Prostate gland (tissue), 2 donors: ENCODE measurements around the gene PRR20B. TPM values are rescaled to one million over a fixed set of nuclear protein-coding genes. Genes with fewer than 3 reads are reported as not detected.

Experiments used
- DNase-seq: peaks from one replicate; pipeline ENCODE4 v3.0.0-alpha.2; 2019; ENCODE audit warnings: low spot score
- H3K27ac ChIP-seq, 2 donors: fragments of 200-600 bp; sonication (generic); 2 replicates each; pipeline ENCODE4 v1.5.1; 2017 to 2019
- H3K27me3 ChIP-seq: fragments of 200-600 bp; sonication (generic); replicated peaks from 2 replicates; pipeline ENCODE4 v1.5.1; 2019; ENCODE audit not compliant: insufficient read depth
- H3K36me3 ChIP-seq, 2 donors: fragments of 200-600 bp; sonication (generic); 1 replicate in 1 of 2; 2 replicates in 1 of 2; pipeline versions ENCODE4 v1.5.1 to v1.8.1; 2017 to 2019
- H3K4me1 ChIP-seq: fragments of 200-600 bp; sonication (generic); replicated peaks from 2 replicates; pipeline ENCODE4 v1.5.1; 2019
- H3K4me3 ChIP-seq, 2 donors: fragments of 200-600 bp; sonication (generic); 2 replicates each; pipeline ENCODE4 v1.5.1; 2017 to 2019
- H3K9me3 ChIP-seq: fragments of 200-600 bp; sonication (generic); 2 replicates; pipeline ENCODE4 v1.5.1; 2017
- CTCF ChIP-seq, 4 experiments: fragments of 200-600 bp in 2 of 4; fragments of 450-650 bp in 2 of 4; sonication (generic) in 2 of 4; IDR thresholded peaks; 1 replicate in 3 of 4; 2 replicates in 1 of 4; pipeline ENCODE4 v1.5.1; 2016 to 2019; ENCODE audit warnings: antibody characterized with exemption in 4 of 4, mild to moderate bottlenecking in 2 of 4, moderate library complexity in 2 of 4
- POLR2A ChIP-seq: fragments of 450-650 bp; IDR thresholded peaks from one replicate; pipeline ENCODE4 v1.6.1; 2016; ENCODE audit warnings: antibody characterized with exemption, mild to moderate bottlenecking
- POLR2AphosphoS5 ChIP-seq: sonication (generic); formaldehyde crosslinking; IDR thresholded peaks from one replicate; pipeline ENCODE4 v1.6.1; 2017; ENCODE audit warnings: antibody characterized with exemption
- WGBS: methylation state at CpG from one replicate; pipeline ENCODE4 v1.1.5; 2018; 5-methylcytosine and 5-hydroxymethylcytosine counted together
- intact Hi-C: fragments of 100-400 bp; cut with DNase I; formaldehyde crosslinking; loops from one replicate; pipeline ENCODE4 v1.14.2; 2022
- small RNA-seq, 2 donors: library from RNA; depleted of rRNA; stranded (forward); fragments of <200 nt; gene quantifications; one replicate each; pipeline ENCODE3, GENCODE V24; 2016
- total RNA-seq, 2 donors: library from RNA; depleted of rRNA; stranded (reverse); fragments of >200 nt; gene quantifications; one replicate each; pipeline ENCODE4 v1.1.0, GENCODE V29; 2016

Gene PRR20B
- total RNA-seq, 2 donors from 2014 or later = not detected

GRCh38 chr13:57191667-57192066, 44.4 kb downstream of the PRR20B start:
- H3K36me3 ChIP-seq = no peaks in the 10 kb centered on the region
- H3K9me3 ChIP-seq = no peaks in the 10 kb centered on the region
- H3K27me3 ChIP-seq = no peaks in the 10 kb centered on the region
- H3K4me3 ChIP-seq = no peak overlapping the region
- intact Hi-C loops = no loop called here
- no peak overlapping the region for H3K27ac ChIP-seq
- no peak for TF ChIP-seq POLR2A
- no peak for TF ChIP-seq POLR2AphosphoS5
- no peak for TF ChIP-seq CTCF (IDR thresholded peaks at IDR 0.05)
- H3K4me1 ChIP-seq = no peaks in the 10 kb centered on the region
- WGBS = 45% methylated on average over 1 of the region's 1 CpG
- DNase-seq = no peak

Small RNA genes within 50 kb of the gene (small RNA-seq; reads per million reads assigned to genes)
- 0 reads per million in 2 donors for gene PRR20FP

Other genes starting within 250 kb of the PRR20B start
- not detected for gene PRR20A, start 6.6 kb upstream of the PRR20B start, total RNA-seq
- gene PRR20C, start 6.6 kb downstream of the PRR20B start, total RNA-seq = not detected
- gene PRR20D, start 13.1 kb downstream of the PRR20B start, total RNA-seq = not detected
- gene PRR20E, start 19.7 kb downstream of the PRR20B start, total RNA-seq = not detected